ENCODE results near the gene ZC3H13.
"Not testable (repeated sequence)": the region's sequence is repeated elsewhere in the genome, so short reads cannot be mapped to it uniquely, and the experiment has no call there.

The ZC3H13 gene

GRCh38 chr13:46006688-46007452 lies 45.7 kb downstream of the ZC3H13 start:
- DNase-seq (ENCODE audit: low read depth) = no peak

- DNase-seq (ENCODE audit: low read depth) = no peak
These were observed 48.1 kb downstream of the ZC3H13 start for GRCh38 chr13:46004491-46004890.

GRCh38 chr13:45996631-45997030 lies 55.9 kb downstream of the ZC3H13 start:
- DNase-seq (ENCODE audit: low read depth) = no peak

- no peak for DNase-seq (ENCODE audit: low read depth)
These were observed 57.3 kb downstream of the ZC3H13 start for GRCh38 chr13:45995245-45995644.

- no peak for DNase-seq (ENCODE audit: low read depth)
These were observed 57.8 kb downstream of the ZC3H13 start for GRCh38 chr13:45994752-45995151.

GRCh38 chr13:45989607-45990006 lies 62.9 kb downstream of the ZC3H13 start:
- DNase-seq (ENCODE audit: low read depth) = no peak

GRCh38 chr13:45981127-45981526 lies 71.4 kb downstream of the ZC3H13 start:
- not testable (repeated sequence) for DNase-seq (ENCODE audit: low read depth)

- no peak for DNase-seq (ENCODE audit: low read depth)
These were observed 77.2 kb downstream of the ZC3H13 start for GRCh38 chr13:45975337-45975736.

- DNase-seq (ENCODE audit: low read depth) = no peak
These were observed 78.0 kb downstream of the ZC3H13 start for GRCh38 chr13:45974500-45974899.

- DNase-seq (ENCODE audit: low read depth) = no peak
These were observed 85.0 kb downstream of the ZC3H13 start for GRCh38 chr13:45967589-45967988.

- DNase-seq (ENCODE audit: low read depth) = no peak
These were observed 85.8 kb downstream of the ZC3H13 start for GRCh38 chr13:45966715-45967114.

- no peak for DNase-seq (ENCODE audit: low read depth)
These were observed 91.1 kb downstream of the ZC3H13 start for GRCh38 chr13:45961468-45961867.

GRCh38 chr13:45954836-45955800 lies 97.4 kb downstream of the ZC3H13 start:
- no peak for DNase-seq (ENCODE audit: low read depth)

- no peak for DNase-seq (ENCODE audit: low read depth)
These were observed 99.5 kb downstream of the ZC3H13 start for GRCh38 chr13:45953082-45953481.

GRCh38 chr13:45951724-45952123 lies 100.8 kb downstream of the ZC3H13 start:
- no peak for DNase-seq (ENCODE audit: low read depth)

- DNase-seq (ENCODE audit: low read depth) = no peak
These were observed 101.4 kb downstream of the ZC3H13 start for GRCh38 chr13:45951166-45951565.

- no peak for DNase-seq (ENCODE audit: low read depth)
These were observed 102.1 kb downstream of the ZC3H13 start for GRCh38 chr13:45950386-45951000.

- DNase-seq (ENCODE audit: low read depth) = no peak
These were observed 103.4 kb downstream of the ZC3H13 start for GRCh38 chr13:45949161-45949560.

- no peak for DNase-seq (ENCODE audit: low read depth)
These were observed 108.6 kb downstream of the ZC3H13 start for GRCh38 chr13:45943965-45944364.

GRCh38 chr13:45943120-45943519 lies 109.4 kb downstream of the ZC3H13 start:
- no peak for DNase-seq (ENCODE audit: low read depth)

- DNase-seq (ENCODE audit: low read depth) = no peak
These were observed 111.3 kb downstream of the ZC3H13 start for GRCh38 chr13:45941261-45941660.

- no peak for DNase-seq (ENCODE audit: low read depth)
These were observed 112.5 kb downstream of the ZC3H13 start for GRCh38 chr13:45940061-45940460.

- DNase-seq (ENCODE audit: low read depth) = no peak
These were observed 115.9 kb downstream of the ZC3H13 start for GRCh38 chr13:45936621-45937020.
